K562 (cell line): Measurements from ENCODE around the gene MAP1LC3B. TPM values are rescaled to one million over a fixed set of nuclear protein-coding genes. Genes with fewer than 3 reads are reported as not detected.
A peak's percentile ranks its signal among the peaks of the same experiment; 100 is the strongest.

Experiments
- ATAC-seq: fragments of 200-7000 bp; cut with Tn5 transposase; 3 replicates; pipeline ENCODE4 v1.9.1; 2020; ENCODE audit warnings: moderate library complexity
- BruUV-seq: library from RNA; stranded (reverse); fragments of 400-500 nt; replicated peaks from 2 replicates; lab custom pipeline; 2021; lab: Mats Ljungman, UMichigan
- CTCF ChIA-PET: fragments of 300-600 bp; formaldehyde crosslinking; extraction: SDS; loops from one replicate; lab custom pipeline; 2021; ENCODE audit warnings: low intra/inter-chr PET ratio; lab: Yijun Ruan, JAX
- POLR2A ChIA-PET: fragments of 300-600, 350-650 bp; sonication (Branson Sonifier 250); formaldehyde crosslinking; extraction: SDS; loops from one replicate; lab custom pipeline; 2021; ENCODE audit warnings: antibody characterized with exemption, inconsistent platforms; lab: Yijun Ruan, JAX
- DNase-seq, 4 experiments: peaks; one replicate each; pipeline versions ENCODE4 v3.0.0 to v3.0.0-alpha.2; 2011 to 2018; ENCODE audit warnings: low spot score in 3 of 4, mixed read lengths in 3 of 4; ENCODE audit errors: extremely low read depth in 1 of 4
- FAIRE-seq: peaks from 2 replicates; lab custom pipeline; 2011; peaks lifted over from hg19 to GRCh38; lab: Jason Lieb, UNC
- H2AFZ ChIP-seq: 2 replicates; pipeline ENCODE4 v1.6.0; 2011; ENCODE audit warnings: low read depth, low read length, control low read depth, inconsistent platforms
- H3K27ac ChIP-seq: fragments of 200-600 bp; 3 replicates; pipeline ENCODE4 v1.8.0; 2011; ENCODE audit warnings: low read depth, mild to moderate bottlenecking, control low read depth, inconsistent platforms, low read length, moderate library complexity, mixed read lengths; ENCODE audit errors: extremely low read depth
- H3K27me3 ChIP-seq, 2 experiments: fragments of 300-600 bp in 1 of 2; 2 replicates in 1 of 2; 3 replicates in 1 of 2; pipeline versions ENCODE4 v1.6.0 to v1.8.0; 2011; ENCODE audit warnings: inconsistent platforms in 2 of 2, low read length in 2 of 2, mild to moderate bottlenecking in 1 of 2, mixed read lengths in 1 of 2, moderate library complexity in 1 of 2; ENCODE audit not compliant: control insufficient read depth in 2 of 2, insufficient read depth in 2 of 2
- H3K36me3 ChIP-seq: fragments of 300-600 bp; 3 replicates; pipeline ENCODE4 v1.8.0; 2011; ENCODE audit warnings: mild to moderate bottlenecking, low read length, inconsistent platforms; ENCODE audit not compliant: control insufficient read depth, insufficient read depth
- H3K4me1 ChIP-seq, 2 experiments: fragments of 200-600 bp in 1 of 2; replicated peaks in 1 of 2; 2 replicates in 1 of 2; 3 replicates in 1 of 2; pipeline versions ENCODE4 v1.5.1 to v1.8.0; 2011; ENCODE audit warnings: inconsistent platforms in 2 of 2, low read length in 2 of 2, mild to moderate bottlenecking in 1 of 2, mixed read lengths in 1 of 2, moderate library complexity in 1 of 2; ENCODE audit not compliant: control insufficient read depth in 2 of 2, insufficient read depth in 2 of 2
- H3K4me2 ChIP-seq: 2 replicates; pipeline ENCODE4 v1.6.1; 2011; ENCODE audit warnings: low read length, control low read depth, inconsistent platforms, mixed read lengths; ENCODE audit not compliant: insufficient read depth
- H3K4me3 ChIP-seq: fragments of 200-600 bp; sonication (generic), shearing (Covaris generic); 2 replicates; pipeline ENCODE4 v1.5.1; 2016; ENCODE audit warnings: control low read depth, inconsistent platforms
- H3K79me2 ChIP-seq: fragments of 200-600 bp; 3 replicates; pipeline ENCODE4 v1.8.0; 2011; ENCODE audit warnings: low read length, inconsistent platforms; ENCODE audit not compliant: control insufficient read depth, insufficient read depth
- H3K9ac ChIP-seq, 2 experiments: 2 replicates each; pipeline versions ENCODE4 v1.6.0 to v1.6.1; 2011; ENCODE audit warnings: low read depth in 2 of 2, low read length in 2 of 2, control low read depth in 1 of 2, inconsistent platforms in 1 of 2, mild to moderate bottlenecking in 1 of 2, mixed read lengths in 1 of 2; ENCODE audit not compliant: insufficient read depth in 1 of 2
- H3K9me1 ChIP-seq: one replicate; pipeline ENCODE4 v1.6.0; 2011; ENCODE audit warnings: inconsistent platforms, mild to moderate bottlenecking, low read length, moderate library complexity; ENCODE audit not compliant: control insufficient read depth, insufficient read depth
- H3K9me3 ChIP-seq: replicated peaks from 2 replicates; pipeline ENCODE4 v1.5.1; 2011; ENCODE audit warnings: low read depth, low read length, inconsistent platforms; ENCODE audit not compliant: control insufficient read depth, insufficient read depth
- H4K20me1 ChIP-seq: replicated peaks from 2 replicates; pipeline ENCODE4 v1.6.1; 2011; ENCODE audit warnings: low read length, inconsistent platforms, mixed read lengths; ENCODE audit not compliant: control insufficient read depth, insufficient read depth
- C11orf30 ChIP-seq: fragments of 450-650 bp; IDR thresholded peaks from 2 replicates; pipeline ENCODE4 v1.6.1; 2016; ENCODE audit warnings: low read depth, mild to moderate bottlenecking
- MAFF ChIP-seq: IDR thresholded peaks from 2 replicates; pipeline ENCODE4 v1.6.1; 2012; ENCODE audit warnings: low read length, improper control_type of control experiment
- MAFG ChIP-seq: fragments of 450-650 bp; conservative IDR thresholded peaks from 2 replicates; pipeline ENCODE4 v1.6.1; 2016; ENCODE audit warnings: missing genetic modification characterization, missing compliant biosample characterization
- MAFK ChIP-seq: IDR thresholded peaks from 2 replicates; pipeline ENCODE4 v1.6.1; 2011; ENCODE audit warnings: low read length, improper control_type of control experiment
- SRSF3 ChIP-seq: fragments of 200-400 bp; formaldehyde crosslinking; IDR thresholded peaks from 2 replicates; pipeline ENCODE4 v1.6.1; 2016; ENCODE audit warnings: mild to moderate bottlenecking, low read length, moderate library complexity; ENCODE audit not compliant: insufficient read depth
- SRSF7 ChIP-seq: fragments of 200-400 bp; formaldehyde crosslinking; optimal IDR thresholded peaks from 2 replicates; pipeline ENCODE3; 2017; ENCODE audit warnings: mild to moderate bottlenecking, low read depth, low read length
- ZBTB9 ChIP-seq: fragments of 450-650 bp; formaldehyde crosslinking; IDR thresholded peaks from 2 replicates; pipeline ENCODE4 v1.4.0; 2020; ENCODE audit warnings: mild to moderate bottlenecking, moderate library complexity
- ZNF316 ChIP-seq: fragments of 450-650 bp; IDR thresholded peaks from 2 replicates; pipeline ENCODE4 v1.6.1; 2016
- WGBS: fragments of 100-300 bp; shearing (Covaris generic); methylation state at CpG from one replicate; pipeline ENCODE4 v1.1.6; 2016; ENCODE audit warnings: low coverage, mixed read lengths; ENCODE audit not compliant: insufficient coverage; ENCODE audit errors: missing lambda C conversion rate; 5-methylcytosine and 5-hydroxymethylcytosine counted together
- in situ Hi-C: fragments of 300-500 bp; cut with MboI; formaldehyde crosslinking; loops from 4 replicates; pipeline ENCODE4 v1.15.0; 2018; ENCODE audit warnings: inconsistent platforms, mixed read lengths
- intact Hi-C: fragments of 100-400 bp; cut with micrococcal nuclease; formaldehyde crosslinking; loops from 2 replicates; pipeline ENCODE4 v1.14.2; 2022
- polyA plus RNA-seq, 8 experiments: library from polyadenylated mRNA; depleted of rRNA in 4 of 8; stranded (reverse) in 5 of 8; unstranded in 3 of 8; fragments of >200 nt; fragmentation: Nextera tagmentation in 2 of 8; fragmentation: Illumina TruSeq in 1 of 8; extraction: Ambion mirVana in 2 of 8; extraction: Trizol in 1 of 8; gene quantifications; 2 replicates each; pipeline versions ENCODE4 v1.2.1 to v1.2.3, GENCODE V29; 2011 to 2014; ENCODE audit warnings: inconsistent platforms in 1 of 8, missing spikeins in 1 of 8
- total RNA-seq, 7 experiments: library from RNA; depleted of rRNA in 6 of 7; stranded (reverse); fragments of >200 nt in 6 of 7; fragmentation: Illumina TruSeq in 2 of 7; extraction: Trizol in 2 of 7; gene quantifications; 2 replicates each; pipeline versions ENCODE4 v1.2.1 to v1.2.3, GENCODE V29; 2011 to 2021; ENCODE audit warnings: low replicate concordance in 1 of 7

Gene MAP1LC3B
- total and polyA plus RNA-seq, 9 of the 15 experiments (the other 6 are each of a cell fraction or from before 2014, with no cell fraction given) = 16.0 to 81.5 (median 36.7) TPM

GRCh38 chr16:87446479-87446878 lies 54.3 kb downstream of the MAP1LC3B start:
- intact Hi-C loops = no loop called here
- Histone ChIP-seq H3K9me3 (no peaks in the 10 kb centered on the region), H3K36me3 (peaks cover 19% of the 10 kb centered on the region; the same call in 1 of the 3 replicates), H2AFZ (no peak overlapping the region), H4K20me1 (no peaks in the 10 kb centered on the region), H3K4me1 (peaks cover 0 to 6% of the 10 kb centered on the region in 2 experiments; a peak in 1 of 5 replicates), H3K9me1 (no peaks in the 10 kb centered on the region), H3K4me3 (no peak overlapping the region), H3K4me2 (no peak overlapping the region), H3K27me3 (no peaks in the 10 kb centered on the region), H3K27ac (no peak overlapping the region), H3K9ac (no peak overlapping the region), H3K79me2 (no peaks in the 10 kb centered on the region)
- no TSS peak for BruUV-seq
- FAIRE-seq = no peak
- in situ Hi-C loops = no loop called here
- ATAC-seq = no peak
- no peak for DNase-seq
- CTCF ChIA-PET = interaction anchor here (0.8 kb wide), 1 partner anchor 13 kb away, joined by 4 read pairs; no protein-coding TSS in a partner anchor
- 83% methylated on average over 7 of the region's 7 CpGs for WGBS
- POLR2A ChIA-PET = interaction anchor here (0.6 kb wide), 1 partner anchor 555 kb away, joined by 3 read pairs; no protein-coding TSS in a partner anchor
- TF ChIP-seq SRSF3 (no peak), C11orf30 (peak; percentile 46; the same call in 1 of the 2 replicates), MAFF (0 out of 2 replicates have a peak, but pooled peaks have one; percentile 28), ZBTB9 (CRISPR knock-in tag) (no peak), MAFK (peak; percentile 22; the same call in 1 of the 2 replicates), SRSF7 (no peak), ZNF316 (peak; percentile 72), MAFG (0 out of 2 replicates have a peak, but pooled peaks have one; percentile 34)
